Ishikawa (cell line): ENCODE results near the gene GJD3.

ENCODE experiments used
- EGR1 ChIP-seq: IDR thresholded peaks from 2 replicates; pipeline ENCODE4 v1.6.1; 2012
- EP300 ChIP-seq: IDR thresholded peaks from 2 replicates; pipeline ENCODE4 v1.6.1; 2012; ENCODE audit warnings: borderline replicate concordance
- NFIC ChIP-seq: IDR thresholded peaks from 2 replicates; pipeline ENCODE4 v1.6.1; 2012
- TCF12 ChIP-seq: IDR thresholded peaks from 2 replicates; pipeline ENCODE4 v1.6.1; 2012; ENCODE audit warnings: low read depth
- TF ChIP-seq, protein P1 (sequence below): IDR thresholded peaks from 2 replicates; pipeline ENCODE4 v1.6.1; 2012; ENCODE audit warnings: low read depth, mild to moderate bottlenecking

DNA sequence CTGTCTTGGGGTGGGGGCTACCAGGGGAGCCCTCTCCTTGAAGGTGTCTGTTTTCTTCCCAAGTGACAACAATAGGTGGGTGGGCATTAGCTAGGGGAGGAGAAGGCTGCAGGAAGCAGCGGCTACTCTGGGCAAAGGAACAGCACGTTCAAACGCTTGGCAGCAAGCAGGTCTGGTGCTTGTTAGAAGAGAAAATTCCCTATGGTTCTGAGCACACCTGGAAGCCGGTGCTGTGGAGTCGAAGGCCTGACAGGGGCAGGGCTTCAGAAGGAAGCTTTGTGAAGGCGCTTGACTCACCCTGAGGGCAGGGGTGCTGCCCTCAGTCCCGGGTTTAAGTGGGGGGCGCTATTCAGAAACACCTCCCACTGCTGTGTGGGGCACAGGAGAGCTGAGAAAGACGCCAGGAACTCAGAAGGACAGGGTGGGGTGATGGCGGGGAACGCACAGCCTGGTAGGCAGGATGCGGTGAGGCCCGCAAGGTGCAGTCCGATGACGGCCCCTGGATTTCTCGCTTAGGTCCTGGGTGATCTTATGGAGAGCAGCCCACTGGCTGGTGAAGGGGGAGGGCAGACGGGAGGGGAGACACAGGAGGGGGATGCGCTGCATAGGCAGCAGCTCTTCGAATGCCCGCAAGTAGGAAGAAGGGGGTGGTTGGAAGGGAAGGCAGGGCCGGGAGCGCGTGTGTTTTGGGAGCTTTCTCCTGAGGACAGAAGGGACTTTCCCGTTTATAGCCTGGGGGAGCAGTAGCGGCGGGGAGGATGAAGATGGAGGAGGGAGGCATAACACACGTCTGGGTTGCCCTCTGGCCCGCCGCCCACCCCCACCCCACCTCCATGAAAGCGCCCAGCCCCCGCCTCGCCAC is 3.2 kb downstream of the GJD3 start:
- TF ChIP-seq, protein P1, sequence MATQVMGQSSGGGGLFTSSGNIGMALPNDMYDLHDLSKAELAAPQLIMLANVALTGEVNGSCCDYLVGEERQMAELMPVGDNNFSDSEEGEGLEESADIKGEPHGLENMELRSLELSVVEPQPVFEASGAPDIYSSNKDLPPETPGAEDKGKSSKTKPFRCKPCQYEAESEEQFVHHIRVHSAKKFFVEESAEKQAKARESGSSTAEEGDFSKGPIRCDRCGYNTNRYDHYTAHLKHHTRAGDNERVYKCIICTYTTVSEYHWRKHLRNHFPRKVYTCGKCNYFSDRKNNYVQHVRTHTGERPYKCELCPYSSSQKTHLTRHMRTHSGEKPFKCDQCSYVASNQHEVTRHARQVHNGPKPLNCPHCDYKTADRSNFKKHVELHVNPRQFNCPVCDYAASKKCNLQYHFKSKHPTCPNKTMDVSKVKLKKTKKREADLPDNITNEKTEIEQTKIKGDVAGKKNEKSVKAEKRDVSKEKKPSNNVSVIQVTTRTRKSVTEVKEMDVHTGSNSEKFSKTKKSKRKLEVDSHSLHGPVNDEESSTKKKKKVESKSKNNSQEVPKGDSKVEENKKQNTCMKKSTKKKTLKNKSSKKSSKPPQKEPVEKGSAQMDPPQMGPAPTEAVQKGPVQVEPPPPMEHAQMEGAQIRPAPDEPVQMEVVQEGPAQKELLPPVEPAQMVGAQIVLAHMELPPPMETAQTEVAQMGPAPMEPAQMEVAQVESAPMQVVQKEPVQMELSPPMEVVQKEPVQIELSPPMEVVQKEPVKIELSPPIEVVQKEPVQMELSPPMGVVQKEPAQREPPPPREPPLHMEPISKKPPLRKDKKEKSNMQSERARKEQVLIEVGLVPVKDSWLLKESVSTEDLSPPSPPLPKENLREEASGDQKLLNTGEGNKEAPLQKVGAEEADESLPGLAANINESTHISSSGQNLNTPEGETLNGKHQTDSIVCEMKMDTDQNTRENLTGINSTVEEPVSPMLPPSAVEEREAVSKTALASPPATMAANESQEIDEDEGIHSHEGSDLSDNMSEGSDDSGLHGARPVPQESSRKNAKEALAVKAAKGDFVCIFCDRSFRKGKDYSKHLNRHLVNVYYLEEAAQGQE, result no peak
- TF ChIP-seq EGR1 (no peak), EP300 (no peak), NFIC (no peak), TCF12 (no peak)
